Astrocyte (in vitro differentiated cells and primary cell): ENCODE results near the gene FCRL2. TPM values are rescaled to one million over a fixed set of nuclear protein-coding genes. Genes with fewer than 3 reads are reported as not detected.

Experiments used
- DNase-seq: peaks from one replicate; pipeline ENCODE4 v3.0.0-alpha.2; 2010; ENCODE audit warnings: low read depth
- FAIRE-seq: peaks from 2 replicates; lab custom pipeline; 2011; peaks lifted over from hg19 to GRCh38; lab: Jason Lieb, UNC
- H2AFZ ChIP-seq: 2 replicates; pipeline ENCODE4 v1.6.0; 2012; ENCODE audit warnings: low read depth, low read length, inconsistent platforms
- H3K27ac ChIP-seq: 2 replicates; pipeline ENCODE4 v1.5.1; 2011; ENCODE audit warnings: low read depth, low read length, inconsistent platforms
- H3K27me3 ChIP-seq: 2 replicates; pipeline ENCODE4 v1.6.0; 2011; ENCODE audit warnings: low read length, inconsistent platforms; ENCODE audit not compliant: insufficient read depth
- H3K36me3 ChIP-seq: 2 replicates; pipeline ENCODE4 v1.5.1; 2011; ENCODE audit warnings: low read length, inconsistent platforms; ENCODE audit not compliant: insufficient read depth
- H3K4me1 ChIP-seq: 2 replicates; pipeline ENCODE4 v1.5.1; 2011; ENCODE audit warnings: low read length, inconsistent platforms; ENCODE audit not compliant: insufficient read depth
- H3K4me2 ChIP-seq: 2 replicates; pipeline ENCODE4 v1.6.0; 2012; ENCODE audit warnings: low read length, inconsistent platforms
- H3K4me3 ChIP-seq: 2 replicates; pipeline ENCODE4 v1.5.1; 2011; ENCODE audit warnings: low read depth, mild to moderate bottlenecking, low read length, inconsistent platforms; ENCODE audit not compliant: insufficient read depth
- H3K79me2 ChIP-seq: 2 replicates; pipeline ENCODE4 v1.6.0; 2012; ENCODE audit warnings: mild to moderate bottlenecking, low read length, inconsistent platforms; ENCODE audit not compliant: insufficient read depth
- H3K9ac ChIP-seq: 2 replicates; pipeline ENCODE4 v1.6.0; 2012; ENCODE audit warnings: mild to moderate bottlenecking, low read length, inconsistent platforms
- H3K9me3 ChIP-seq: 2 replicates; pipeline ENCODE4 v1.5.1; 2012; ENCODE audit warnings: low read depth, mild to moderate bottlenecking, low read length, inconsistent platforms; ENCODE audit not compliant: insufficient read depth
- H4K20me1 ChIP-seq: 2 replicates; pipeline ENCODE4 v1.6.0; 2012; ENCODE audit warnings: low read length, inconsistent platforms; ENCODE audit not compliant: insufficient read depth
- H3K27ac Mint-ChIP-seq: one replicate; pipeline ENCODE4 v1.8.0; 2021; ENCODE audit warnings: mild to moderate bottlenecking, mixed read lengths; ENCODE audit not compliant: unreplicated experiment
- H3K27me3 Mint-ChIP-seq: one replicate; pipeline ENCODE4 v1.8.0; 2021; ENCODE audit warnings: low read depth, mixed read lengths; ENCODE audit not compliant: unreplicated experiment
- H3K36me3 Mint-ChIP-seq: one replicate; pipeline ENCODE4 v1.8.0; 2021; ENCODE audit warnings: low read depth, mixed read lengths; ENCODE audit not compliant: unreplicated experiment
- H3K4me1 Mint-ChIP-seq: one replicate; pipeline ENCODE4 v1.8.0; 2021; ENCODE audit warnings: low read depth, mixed read lengths; ENCODE audit not compliant: unreplicated experiment
- H3K4me3 Mint-ChIP-seq: one replicate; pipeline ENCODE4 v1.8.0; 2021; ENCODE audit warnings: mild to moderate bottlenecking, moderate library complexity, mixed read lengths; ENCODE audit not compliant: unreplicated experiment
- H3K9me3 Mint-ChIP-seq: one replicate; pipeline ENCODE4 v1.8.0; 2021; ENCODE audit warnings: mild to moderate bottlenecking, mixed read lengths; ENCODE audit not compliant: unreplicated experiment
- CTCF ChIP-seq: IDR thresholded peaks from 2 replicates; pipeline ENCODE4 v1.5.1; 2011; ENCODE audit warnings: low read depth, mild to moderate bottlenecking, inconsistent platforms, low read length, moderate library complexity; ENCODE audit not compliant: insufficient read depth
- EZH2 ChIP-seq: IDR thresholded peaks from 2 replicates; pipeline ENCODE4 v1.6.1; 2012; ENCODE audit warnings: mild to moderate bottlenecking, low read length, inconsistent platforms; ENCODE audit not compliant: insufficient read depth
- total RNA-seq: library from RNA; stranded (reverse); gene quantifications from 2 replicates; pipeline ENCODE4 v1.2.1, GENCODE V29; 2021

FCRL2 gene
- total RNA-seq, 1 donor from 2014 or later = not detected

GRCh38 chr1:157700305-157700704 lies 76.6 kb downstream of the FCRL2 start:
- H3K9ac ChIP-seq = no peak overlapping the region
- no peak overlapping the region for H3K27ac ChIP-seq
- no peaks in the 10 kb centered on the region for H4K20me1 ChIP-seq
- no peak for DNase-seq
- H3K9me3 ChIP-seq = no peaks in the 10 kb centered on the region
- no peak for FAIRE-seq
- no peak overlapping the region for H2AFZ ChIP-seq
- no peaks in the 10 kb centered on the region for H3K36me3 Mint-ChIP-seq
- no peaks in the 10 kb centered on the region for H3K27me3 ChIP-seq
- H3K4me1 ChIP-seq = no peaks in the 10 kb centered on the region
- no peak overlapping the region for H3K4me2 ChIP-seq
- no peaks in the 10 kb centered on the region for H3K36me3 ChIP-seq
- TF ChIP-seq CTCF (no peak), EZH2 (no peak)
- no peak overlapping the region for H3K4me3 Mint-ChIP-seq
- H3K4me3 ChIP-seq = no peak overlapping the region
- no peaks in the 10 kb centered on the region for H3K4me1 Mint-ChIP-seq
- H3K27me3 Mint-ChIP-seq = peaks cover 18% of the 10 kb centered on the region
- H3K79me2 ChIP-seq = no peaks in the 10 kb centered on the region
- no peak overlapping the region for H3K27ac Mint-ChIP-seq
- no peaks in the 10 kb centered on the region for H3K9me3 Mint-ChIP-seq

GRCh38 chr1:157697781-157698569 lies 79.0 kb downstream of the FCRL2 start:
- no peaks in the 10 kb centered on the region for H3K4me1 ChIP-seq
- H3K27ac ChIP-seq = no peak overlapping the region
- no peak for FAIRE-seq
- Mint-ChIP-seq H3K4me1 (no peaks in the 10 kb centered on the region), H3K27ac (no peak overlapping the region), H3K36me3 (no peaks in the 10 kb centered on the region), H3K9me3 (no peaks in the 10 kb centered on the region), H3K27me3 (peaks cover 24% of the 10 kb centered on the region), H3K4me3 (no peak overlapping the region)
- no peak overlapping the region for H3K4me2 ChIP-seq
- H2AFZ ChIP-seq = no peak overlapping the region
- H3K79me2 ChIP-seq = no peaks in the 10 kb centered on the region
- no peak overlapping the region for H3K4me3 ChIP-seq
- H3K9me3 ChIP-seq = no peaks in the 10 kb centered on the region
- TF ChIP-seq CTCF (no peak), EZH2 (no peak)
- H3K27me3 ChIP-seq = no peaks in the 10 kb centered on the region
- H4K20me1 ChIP-seq = no peaks in the 10 kb centered on the region
- H3K9ac ChIP-seq = no peak overlapping the region
- no peak for DNase-seq
- no peaks in the 10 kb centered on the region for H3K36me3 ChIP-seq
